Measurements from ENCODE around the gene PHF2.

DNA sequence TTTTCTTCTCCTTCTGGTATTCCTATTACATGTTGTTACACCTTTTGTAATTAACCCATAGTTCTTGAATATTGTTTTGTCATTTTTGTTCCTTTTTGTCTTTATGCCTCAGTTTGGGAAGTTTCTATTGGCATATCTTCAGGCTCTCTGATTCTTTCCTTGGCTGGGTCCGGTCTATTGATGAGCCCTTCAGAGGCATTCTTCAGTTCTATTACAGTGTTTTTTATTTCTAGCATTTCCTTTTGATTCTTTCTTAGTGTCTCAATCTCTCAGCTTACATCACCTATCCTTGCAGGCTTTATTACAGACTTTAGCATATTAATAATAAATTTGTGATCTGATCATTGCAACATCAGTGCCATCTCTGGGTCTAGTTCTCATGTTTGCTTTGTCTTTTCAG lies 33.8 kb downstream of the PHF2 start:
- TF ChIP-seq POLR2A (IDR thresholded peaks at IDR 0.05) = no peak
- TF ChIP-seq, protein P1, sequence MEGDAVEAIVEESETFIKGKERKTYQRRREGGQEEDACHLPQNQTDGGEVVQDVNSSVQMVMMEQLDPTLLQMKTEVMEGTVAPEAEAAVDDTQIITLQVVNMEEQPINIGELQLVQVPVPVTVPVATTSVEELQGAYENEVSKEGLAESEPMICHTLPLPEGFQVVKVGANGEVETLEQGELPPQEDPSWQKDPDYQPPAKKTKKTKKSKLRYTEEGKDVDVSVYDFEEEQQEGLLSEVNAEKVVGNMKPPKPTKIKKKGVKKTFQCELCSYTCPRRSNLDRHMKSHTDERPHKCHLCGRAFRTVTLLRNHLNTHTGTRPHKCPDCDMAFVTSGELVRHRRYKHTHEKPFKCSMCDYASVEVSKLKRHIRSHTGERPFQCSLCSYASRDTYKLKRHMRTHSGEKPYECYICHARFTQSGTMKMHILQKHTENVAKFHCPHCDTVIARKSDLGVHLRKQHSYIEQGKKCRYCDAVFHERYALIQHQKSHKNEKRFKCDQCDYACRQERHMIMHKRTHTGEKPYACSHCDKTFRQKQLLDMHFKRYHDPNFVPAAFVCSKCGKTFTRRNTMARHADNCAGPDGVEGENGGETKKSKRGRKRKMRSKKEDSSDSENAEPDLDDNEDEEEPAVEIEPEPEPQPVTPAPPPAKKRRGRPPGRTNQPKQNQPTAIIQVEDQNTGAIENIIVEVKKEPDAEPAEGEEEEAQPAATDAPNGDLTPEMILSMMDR (IDR thresholded peaks at IDR 0.05) = no peak
- no peak for TF ChIP-seq EP300 (IDR thresholded peaks at IDR 0.05)
- TF ChIP-seq POLR2AphosphoS5 (IDR thresholded peaks at IDR 0.05) = no peak

All from sigmoid colon (tissue), 4 donors.